GM21717 (cell line): ENCODE measurements around the gene RIPOR3.
"Not testable (repeated sequence)": the region's sequence is repeated elsewhere in the genome, so short reads cannot be mapped to it uniquely, and the experiment has no call there.

Source experiments
- ATAC-seq: cut with Tn5 transposase; IDR thresholded peaks from one replicate; pipeline ENCODE4 v1.9.1; 2021; ENCODE audit warnings: mild to moderate bottlenecking, moderate library complexity; ENCODE audit not compliant: unreplicated experiment

The RIPOR3 gene

GRCh38 chr20:50682065-50682464, 9.3 kb downstream of the RIPOR3 start:
- no peak for ATAC-seq

DNA sequence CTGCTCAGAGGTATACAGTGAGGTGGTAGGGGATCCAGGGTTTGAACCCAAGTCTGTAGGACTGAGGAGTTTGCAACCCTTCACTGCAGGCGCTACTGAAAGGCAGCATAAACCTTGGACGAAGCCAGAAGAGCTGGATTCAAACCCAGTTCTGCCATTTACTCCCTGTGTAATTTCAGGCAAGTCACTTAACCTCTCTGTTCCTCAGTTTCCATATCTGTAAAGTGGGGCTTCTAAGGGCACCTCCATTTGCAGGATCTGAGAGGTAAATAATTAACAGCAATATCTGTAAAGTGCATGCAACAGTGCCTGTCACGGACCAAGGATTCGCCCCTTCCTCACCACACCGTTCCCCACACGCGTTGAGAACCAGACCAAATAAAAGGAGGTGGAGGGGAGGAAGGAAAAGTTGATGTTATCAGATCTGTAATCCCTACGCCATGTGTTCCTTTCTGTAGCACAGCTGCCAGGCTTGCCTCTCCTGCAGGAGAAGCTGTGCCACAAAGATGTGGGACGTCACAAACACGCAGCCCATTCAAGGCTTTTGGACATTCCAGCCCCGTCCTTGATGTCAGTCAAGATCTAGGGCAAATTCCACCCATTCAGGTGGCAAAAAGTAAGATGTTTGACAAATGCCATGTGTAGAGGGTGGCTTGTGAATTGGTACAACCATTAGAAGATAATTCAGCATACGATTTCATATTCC, 9.8 kb downstream of the RIPOR3 start:
- no peak for ATAC-seq

- no peak for ATAC-seq
These were observed 11.0 kb downstream of the RIPOR3 start for GRCh38 chr20:50680105-50680960.

GRCh38 chr20:50679753-50680104, 11.6 kb downstream of the RIPOR3 start:
- ATAC-seq: no peak

DNA sequence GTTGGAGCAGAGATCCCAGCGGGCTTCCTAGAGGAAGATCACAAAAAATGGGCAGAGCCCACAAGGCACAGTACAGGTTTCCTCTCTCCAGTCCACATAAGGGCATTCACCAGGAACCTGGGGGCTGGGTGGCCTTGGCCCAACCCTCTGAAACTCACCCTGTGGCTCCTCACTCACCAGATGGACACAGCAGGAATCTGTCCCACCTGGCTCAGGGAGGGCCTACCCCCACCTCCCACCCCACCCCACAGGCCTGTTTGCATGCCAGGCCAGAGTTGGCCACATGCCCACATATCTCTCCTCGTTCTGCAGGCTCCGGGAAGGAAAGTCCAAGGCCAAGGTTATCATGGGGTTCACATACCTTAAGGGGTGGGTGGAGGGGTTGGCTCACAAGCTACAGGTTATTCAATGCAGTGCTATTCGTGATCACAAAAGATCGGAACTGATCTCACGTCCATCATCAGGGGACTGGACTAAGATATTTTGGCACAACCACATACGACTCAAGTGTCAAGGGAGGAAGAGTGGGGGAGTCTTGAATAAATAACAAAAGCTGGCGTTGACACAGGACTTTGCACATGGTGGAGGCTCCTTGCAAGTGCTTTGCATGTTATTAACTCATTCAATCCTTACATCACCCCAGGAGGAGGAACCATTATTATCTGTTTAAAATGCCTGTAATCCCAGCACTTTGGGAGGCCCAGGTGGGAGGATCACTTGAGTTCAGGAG, 13.0 kb downstream of the RIPOR3 start:
- no peak for ATAC-seq

- ATAC-seq: no peak
These were observed 14.5 kb downstream of the RIPOR3 start for GRCh38 chr20:50676858-50677257.

GRCh38 chr20:50676377-50676731, 15.0 kb downstream of the RIPOR3 start:
- ATAC-seq: not testable (repeated sequence)

DNA sequence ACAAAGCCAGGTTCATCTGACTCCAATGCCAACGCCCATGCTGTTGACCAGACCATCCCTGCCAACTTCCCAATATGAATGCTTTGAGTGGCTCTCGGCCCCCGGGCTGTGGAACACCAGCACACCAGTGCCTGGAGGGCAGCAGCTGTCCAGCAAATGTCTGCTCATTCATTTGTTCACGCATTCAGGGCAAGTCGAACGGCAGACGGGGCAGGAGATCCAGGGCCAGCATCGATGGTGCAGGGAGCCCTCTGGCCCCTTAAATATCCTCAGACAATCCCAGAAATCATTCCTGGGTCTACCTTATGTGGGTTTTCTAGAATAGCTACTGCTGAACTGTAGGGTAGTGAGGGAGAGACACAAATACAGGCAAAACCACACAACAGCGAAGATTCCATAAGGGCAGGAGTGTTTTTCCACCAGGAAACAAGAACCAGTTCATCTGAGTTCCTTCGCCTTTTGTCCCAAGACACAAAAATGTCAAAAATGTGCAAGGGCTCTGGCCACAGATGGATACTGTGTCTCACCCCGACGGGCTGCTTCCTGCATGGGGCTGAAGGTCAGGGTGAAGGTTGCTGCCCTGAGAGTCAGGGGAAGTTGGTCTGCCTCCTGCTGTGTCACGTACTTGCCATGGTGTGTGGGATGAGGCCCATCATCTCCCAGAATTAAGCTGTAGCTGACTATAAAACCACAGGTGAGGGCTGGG, 15.5 kb downstream of the RIPOR3 start:
- ATAC-seq: no peak

DNA sequence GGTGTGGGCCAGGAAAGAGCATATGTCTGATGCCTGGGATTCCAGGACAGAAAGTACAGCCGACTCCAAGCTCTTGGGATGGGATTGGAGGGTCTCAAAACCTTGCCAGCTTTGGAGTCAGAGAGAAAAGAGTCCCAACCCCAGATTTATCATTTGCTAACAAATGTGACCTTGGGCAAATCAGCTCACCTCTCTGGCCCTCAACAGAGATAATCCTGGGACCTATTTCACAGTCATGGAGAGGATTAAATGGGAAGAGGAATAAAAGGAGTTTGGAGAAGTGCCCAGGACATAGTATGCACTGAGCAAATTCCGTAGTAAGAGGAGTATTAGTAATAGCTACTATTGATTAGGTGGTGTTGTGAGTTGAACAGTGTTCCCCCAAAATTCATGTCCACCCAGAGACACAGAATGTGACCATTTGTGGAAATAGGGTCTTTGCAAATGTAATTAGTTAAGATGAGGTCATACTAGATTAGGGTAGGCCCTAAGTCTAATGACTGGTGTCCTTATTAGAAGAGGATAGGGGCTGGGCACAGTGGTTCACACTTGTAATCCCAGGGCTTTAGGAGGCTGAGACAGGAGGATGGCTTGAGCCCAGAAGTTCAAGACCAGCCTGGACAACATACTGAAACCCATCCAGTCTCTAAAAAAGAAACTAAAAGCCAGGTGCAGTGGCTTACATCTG, 17.1 kb downstream of the RIPOR3 start:
- ATAC-seq: no peak

- ATAC-seq: no peak
These were observed 17.7 kb downstream of the RIPOR3 start for GRCh38 chr20:50673466-50674137.

DNA sequence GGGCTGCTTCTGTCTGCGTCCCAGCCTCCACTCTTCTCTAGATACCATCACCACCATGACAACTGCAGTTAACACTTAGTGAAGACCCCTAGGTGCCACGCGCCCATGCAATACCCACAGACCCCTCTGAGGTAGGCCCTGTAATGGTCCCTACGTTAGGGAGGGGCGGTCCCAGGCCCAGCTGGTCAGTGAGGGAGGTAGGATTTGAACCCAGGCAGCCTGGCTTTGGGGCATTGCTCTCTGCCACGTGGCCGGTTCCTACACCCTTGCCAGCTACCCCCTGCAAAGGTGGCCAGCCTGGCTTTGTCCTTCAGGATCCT, 18.2 kb downstream of the RIPOR3 start:
- no peak for ATAC-seq

DNA sequence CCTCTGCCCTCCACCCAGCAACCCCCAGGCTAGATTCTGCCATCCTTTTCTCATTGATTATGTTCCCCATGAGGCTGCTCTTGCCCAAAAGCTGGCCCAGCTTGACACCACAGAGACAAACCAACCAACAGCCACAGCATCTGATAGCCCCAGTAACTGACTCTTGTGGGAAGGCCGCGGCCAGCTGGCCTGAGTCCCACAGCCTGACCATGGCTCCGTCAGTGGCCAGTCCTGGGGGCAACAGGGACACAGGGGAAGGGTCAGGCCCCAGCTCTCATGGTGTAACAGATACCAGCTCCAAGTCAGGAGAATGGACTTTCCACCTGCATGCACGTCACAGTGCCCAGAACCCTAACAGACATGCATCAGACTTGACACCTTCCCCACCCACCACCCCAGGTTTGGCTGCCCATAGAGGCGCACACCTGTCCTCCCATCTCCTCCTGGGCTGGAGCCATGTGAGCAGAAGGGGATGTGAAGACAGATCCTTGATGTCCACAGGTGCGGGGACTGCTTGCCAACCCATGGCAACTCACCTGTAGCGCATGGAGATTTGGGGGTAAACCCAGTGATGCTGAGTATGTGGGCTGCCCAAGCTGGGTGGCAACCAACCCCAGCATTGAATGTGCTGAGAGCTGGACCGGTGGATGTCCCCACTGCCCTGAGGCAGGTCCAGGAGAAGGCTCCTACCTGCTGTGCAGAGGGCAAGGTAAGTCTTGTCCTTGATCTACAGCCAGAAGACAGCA, 18.8 kb downstream of the RIPOR3 start:
- ATAC-seq: no peak

DNA sequence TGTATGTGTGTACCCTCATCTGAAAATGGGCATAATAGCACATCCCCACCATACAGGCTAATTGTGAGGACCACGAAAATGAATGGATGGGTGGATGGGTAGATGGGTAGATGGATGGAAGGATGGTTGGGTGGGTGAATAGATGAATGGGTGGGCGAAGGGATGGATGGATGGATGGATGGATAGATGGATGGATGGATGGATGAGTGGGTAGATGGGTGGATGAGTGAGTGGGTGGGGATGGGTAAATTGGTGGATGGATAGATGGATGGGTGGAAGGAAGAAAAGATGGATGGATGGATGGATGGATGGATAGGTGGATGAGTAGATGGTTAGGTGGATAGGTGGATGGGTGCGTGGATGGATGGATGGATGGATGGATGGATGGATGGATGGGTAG, 19.7 kb downstream of the RIPOR3 start:
- ATAC-seq: no peak

- ATAC-seq: not testable (repeated sequence)
These were observed 20.3 kb downstream of the RIPOR3 start for GRCh38 chr20:50671010-50671409.

GRCh38 chr20:50670126-50670862, 21.0 kb downstream of the RIPOR3 start:
- no peak for ATAC-seq

DNA sequence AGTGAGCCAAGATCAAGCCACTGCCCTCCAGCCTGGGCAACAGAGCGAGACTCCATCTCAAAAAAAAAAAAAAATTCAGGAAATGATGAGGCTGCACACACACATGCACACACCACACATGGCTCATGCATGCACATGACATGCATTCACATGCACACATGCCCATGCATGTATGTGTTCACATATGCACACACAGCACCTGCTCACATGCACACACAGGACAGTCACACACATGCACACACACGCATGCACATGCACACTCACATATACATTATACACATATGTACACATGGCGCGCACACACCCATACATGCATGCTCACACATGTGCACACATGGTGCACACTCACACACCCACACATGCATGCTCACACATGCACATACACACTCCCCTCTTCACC, 22.5 kb downstream of the RIPOR3 start:
- ATAC-seq: no peak

- ATAC-seq: no peak
These were observed 23.0 kb downstream of the RIPOR3 start for GRCh38 chr20:50668326-50668725.

DNA sequence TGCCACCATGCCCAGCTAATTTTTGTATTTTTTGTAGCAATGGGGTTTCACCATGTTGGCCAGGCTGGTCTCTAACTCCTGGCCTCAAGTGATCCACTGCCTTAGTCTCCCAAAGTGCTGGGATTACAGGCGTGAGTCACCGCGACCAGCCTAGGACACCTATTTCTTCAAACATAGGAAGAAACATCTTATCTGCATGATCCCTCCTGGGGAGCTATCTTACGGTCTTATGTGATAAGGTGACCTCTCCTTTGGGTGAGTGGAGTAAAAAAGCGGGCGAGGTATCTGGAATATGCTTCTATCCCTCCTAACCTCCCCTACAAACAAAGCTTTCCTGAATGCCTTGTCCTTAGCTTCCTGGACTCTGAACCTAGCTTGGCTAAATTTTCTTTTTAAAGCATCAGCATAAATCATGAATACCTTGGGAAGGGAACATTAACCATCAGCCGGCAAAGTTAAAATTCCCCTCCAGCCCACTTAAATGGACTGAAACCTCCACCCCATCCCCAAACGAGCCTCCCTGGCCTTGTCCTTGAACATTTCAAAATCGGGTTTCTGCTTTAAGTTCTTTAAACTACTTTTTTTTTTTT, 24.5 kb downstream of the RIPOR3 start:
- no peak for ATAC-seq
